H1 (cell line): ENCODE data around the gene FLOT1.

ENCODE experiments used
- CEBPB ChIP-seq: IDR thresholded peaks from 2 replicates; pipeline ENCODE4 v1.6.1; 2012; ENCODE audit warnings: low read depth, low read length
- CTCF ChIP-seq, 3 experiments: IDR thresholded peaks; 1 replicate in 2 of 3; 2 replicates in 1 of 3; pipeline versions ENCODE4 v1.5.1 to v1.6.1; 2011; ENCODE audit warnings: low read length in 3 of 3, mild to moderate bottlenecking in 3 of 3, inconsistent platforms in 2 of 3, low read depth in 1 of 3, moderate library complexity in 1 of 3; ENCODE audit not compliant: insufficient read depth in 1 of 3; ENCODE audit errors: control extremely low read depth in 1 of 3
- EZH2 ChIP-seq: fragments of 200-600 bp; sonication (generic); IDR thresholded peaks from 2 replicates; pipeline ENCODE4 v1.7.1; 2012; ENCODE audit warnings: low read depth, mild to moderate bottlenecking, moderate library complexity, low read length, inconsistent platforms; ENCODE audit not compliant: severe bottlenecking
- POLR2A ChIP-seq, 2 experiments: IDR thresholded peaks; 1 replicate in 1 of 2; 2 replicates in 1 of 2; pipeline ENCODE4 v1.6.1; 2011; ENCODE audit warnings: low read depth in 2 of 2, low read length in 2 of 2, mild to moderate bottlenecking in 2 of 2; ENCODE audit errors: control extremely low read depth in 1 of 2
- SRF ChIP-seq: IDR thresholded peaks from 2 replicates; pipeline ENCODE4 v1.6.1; 2011; ENCODE audit warnings: mild to moderate bottlenecking, low read depth, low read length, moderate library complexity
- YY1 ChIP-seq: IDR thresholded peaks from 2 replicates; pipeline ENCODE4 v1.6.1; 2011; ENCODE audit warnings: low read depth, mild to moderate bottlenecking, low read length
- TF ChIP-seq, protein P1 (sequence below): IDR thresholded peaks from 2 replicates; pipeline ENCODE4 v1.6.1; 2011; ENCODE audit warnings: low read length, improper control_type of control experiment
- TF ChIP-seq, protein P2 (sequence below): IDR thresholded peaks from 2 replicates; pipeline ENCODE4 v1.6.1; 2011; ENCODE audit warnings: low read depth, mild to moderate bottlenecking, low read length; ENCODE audit not compliant: insufficient read depth

DNA sequence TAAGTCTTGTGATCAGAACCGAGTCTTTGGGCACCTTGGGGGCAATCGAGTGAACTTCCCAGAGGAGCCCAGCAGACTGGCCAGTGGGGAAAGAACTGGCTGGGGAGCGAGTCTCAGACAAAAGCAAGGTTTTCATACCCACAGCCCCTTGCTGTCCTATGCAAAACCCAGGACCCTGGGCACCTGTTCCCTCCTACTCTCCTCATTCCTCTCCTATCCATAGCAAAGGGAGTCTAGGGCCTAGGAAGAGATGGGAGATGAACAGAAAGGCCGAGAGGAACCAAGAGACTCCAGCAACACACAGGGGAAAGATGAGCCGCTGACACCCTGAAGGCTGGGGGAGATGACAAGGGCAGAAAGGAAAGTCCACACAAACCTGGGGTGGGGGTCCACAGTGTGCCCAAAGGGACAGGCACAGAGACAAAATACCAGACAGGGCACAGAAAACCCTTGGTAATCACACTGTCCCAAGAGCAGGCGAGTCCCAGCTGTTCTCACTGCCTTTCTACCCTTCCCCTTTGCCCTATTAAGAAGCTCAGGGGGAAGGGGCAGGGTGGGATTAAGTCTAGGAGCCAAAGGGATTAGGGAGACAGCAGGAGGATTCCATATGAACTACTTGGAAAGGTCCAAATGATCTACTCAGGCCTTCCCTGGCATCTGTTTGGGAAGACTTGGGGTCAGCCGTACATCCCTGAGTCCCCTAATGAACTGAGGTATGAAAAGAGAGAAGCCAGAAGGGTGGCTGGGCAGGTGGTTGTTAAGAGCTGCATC, 62.5 kb downstream of the FLOT1 start:
- TF ChIP-seq YY1 (no peak), POLR2A (IDR thresholded peaks at IDR 0.05; ENCODE audit: control extremely low read depth in 1 of 2, low read depth in 2 of 2, low read length in 2 of 2) (no peak), SRF (no peak), CEBPB (no peak), EZH2 (no peak), CTCF (IDR thresholded peaks at IDR 0.05; ENCODE audit: control extremely low read depth in 1 of 3, insufficient read depth in 1 of 3, low read depth in 1 of 3, low read length in 3 of 3) (no peak)
- TF ChIP-seq, protein P1, sequence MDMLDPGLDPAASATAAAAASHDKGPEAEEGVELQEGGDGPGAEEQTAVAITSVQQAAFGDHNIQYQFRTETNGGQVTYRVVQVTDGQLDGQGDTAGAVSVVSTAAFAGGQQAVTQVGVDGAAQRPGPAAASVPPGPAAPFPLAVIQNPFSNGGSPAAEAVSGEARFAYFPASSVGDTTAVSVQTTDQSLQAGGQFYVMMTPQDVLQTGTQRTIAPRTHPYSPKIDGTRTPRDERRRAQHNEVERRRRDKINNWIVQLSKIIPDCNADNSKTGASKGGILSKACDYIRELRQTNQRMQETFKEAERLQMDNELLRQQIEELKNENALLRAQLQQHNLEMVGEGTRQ = no peak
- TF ChIP-seq, protein P2, sequence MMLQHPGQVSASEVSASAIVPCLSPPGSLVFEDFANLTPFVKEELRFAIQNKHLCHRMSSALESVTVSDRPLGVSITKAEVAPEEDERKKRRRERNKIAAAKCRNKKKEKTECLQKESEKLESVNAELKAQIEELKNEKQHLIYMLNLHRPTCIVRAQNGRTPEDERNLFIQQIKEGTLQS = no peak
